Measurements from ENCODE around the gene SRC.

- TF ChIP-seq CTCF (IDR thresholded peaks at IDR 0.05; ENCODE audit: insufficient read depth, low read length) (no peak), REST (IDR thresholded peaks at IDR 0.05; ENCODE audit: insufficient replicate concordance, low read depth) (no peak)
Measured at GRCh38 chr20:37334450-37334849, 11.5 kb upstream of the SRC start.

All from HL-60 (cell line).